GM10847 (cell line): Measurements from ENCODE around the gene OR10A4.
A peak's percentile ranks its signal among the peaks of the same experiment; 100 is the strongest.

Source experiments
- POLR2A ChIP-seq: IDR thresholded peaks from 2 replicates; pipeline ENCODE4 v1.6.1; 2011; ENCODE audit not compliant: insufficient read length; ENCODE audit errors: extremely low read depth

Gene OR10A4

DNA sequence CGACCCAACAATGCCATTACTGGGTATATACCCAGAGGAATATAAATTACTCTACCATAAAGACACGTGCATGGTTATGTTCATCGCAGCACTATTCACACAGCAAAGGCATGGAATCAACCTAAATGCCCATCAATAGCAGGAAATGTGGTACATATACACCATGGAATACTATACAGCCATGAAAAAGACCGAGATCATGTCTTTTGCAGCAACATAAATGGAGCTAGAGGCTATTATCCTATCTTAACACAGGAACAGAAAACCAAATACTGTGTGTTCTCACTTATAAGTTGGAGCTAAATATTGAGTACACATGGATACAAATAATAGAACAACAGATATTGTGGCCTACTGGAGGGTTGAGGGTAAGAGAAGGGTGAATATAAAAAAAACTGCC lies 12.4 kb downstream of the OR10A4 start:
- TF ChIP-seq POLR2A = no peak

DNA sequence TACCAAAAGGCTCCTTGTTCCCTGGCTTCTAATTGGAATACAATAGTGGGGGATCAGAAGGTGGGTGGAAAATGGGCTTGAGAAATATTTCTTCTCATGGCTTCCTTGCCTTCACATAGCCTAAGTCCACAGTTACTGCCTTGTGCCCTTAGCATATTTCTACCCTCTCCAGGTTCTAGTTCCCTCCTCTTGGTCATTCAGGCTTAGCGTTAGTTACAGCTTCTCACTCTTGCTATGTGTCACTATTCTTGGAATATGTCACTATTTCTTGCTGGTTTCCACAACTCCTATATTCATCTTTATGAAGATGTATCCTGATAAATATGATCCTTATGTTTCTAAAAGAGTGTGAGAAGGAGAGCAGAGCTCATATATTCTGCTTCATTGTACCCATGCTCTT lies 13.4 kb downstream of the OR10A4 start:
- TF ChIP-seq POLR2A = no peak

DNA sequence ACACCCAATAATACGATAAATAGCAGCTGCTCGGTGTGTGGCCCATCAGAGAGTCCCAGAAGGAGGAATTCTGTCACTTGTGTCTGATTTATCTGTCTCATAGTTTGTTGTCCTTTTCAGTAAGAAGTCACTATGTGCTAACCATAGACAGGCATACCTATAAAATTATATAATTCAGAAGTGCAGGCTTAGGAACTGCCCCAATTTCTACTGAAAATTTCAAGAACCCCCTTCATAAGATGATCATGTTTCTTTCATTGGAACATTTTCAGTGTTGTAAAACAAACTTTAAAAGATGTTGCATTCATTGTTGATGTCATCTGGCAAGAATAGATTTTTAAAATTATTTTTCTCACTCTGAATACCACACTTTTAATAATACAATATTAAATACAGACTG lies 16.0 kb downstream of the OR10A4 start, which contains the start of gene OR2D2:
OR2D2 (minus strand) TSS at position 101 of the 400 bp plus-strand sequence; CDS start at position 101, 0 bp downstream.
- TF ChIP-seq POLR2A = no peak

DNA sequence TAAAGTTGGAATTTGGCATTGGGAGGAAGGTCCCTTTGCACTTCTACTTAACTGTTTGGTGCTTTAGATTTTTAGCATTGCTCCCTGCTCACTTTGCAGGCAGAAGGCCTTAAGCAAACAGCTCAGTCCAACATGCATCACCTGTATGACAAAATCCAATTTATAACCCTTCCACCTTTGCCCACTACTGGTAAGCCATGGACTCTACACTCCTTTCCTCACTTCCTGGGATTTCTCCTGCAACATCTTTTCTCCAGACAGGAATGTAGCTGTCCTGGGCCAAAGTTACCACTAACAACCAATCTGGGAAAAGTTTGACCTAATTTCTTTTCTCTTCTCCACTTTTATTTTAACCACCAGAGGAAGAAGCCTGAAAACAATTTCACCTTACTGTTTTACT lies 17.7 kb downstream of the OR10A4 start:
- no peak for TF ChIP-seq POLR2A

DNA sequence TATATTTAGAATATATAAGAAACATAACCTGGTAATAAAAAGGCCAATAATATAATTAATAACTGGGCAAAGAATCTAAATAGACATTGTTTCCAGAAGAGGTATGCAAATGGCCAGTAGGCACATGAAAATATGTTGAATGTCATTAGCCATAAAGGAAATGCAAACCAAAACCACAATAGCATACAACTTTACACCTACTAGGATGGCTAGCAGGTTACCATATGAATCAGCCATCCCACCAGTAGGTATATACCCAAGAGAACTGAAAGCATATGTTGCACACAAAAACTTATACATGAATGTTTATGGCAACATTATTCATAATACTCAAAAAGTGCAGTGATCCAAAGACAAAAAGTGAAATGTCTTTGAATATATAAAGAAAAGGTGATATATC lies 18.6 kb downstream of the OR10A4 start:
- no peak for TF ChIP-seq POLR2A

DNA sequence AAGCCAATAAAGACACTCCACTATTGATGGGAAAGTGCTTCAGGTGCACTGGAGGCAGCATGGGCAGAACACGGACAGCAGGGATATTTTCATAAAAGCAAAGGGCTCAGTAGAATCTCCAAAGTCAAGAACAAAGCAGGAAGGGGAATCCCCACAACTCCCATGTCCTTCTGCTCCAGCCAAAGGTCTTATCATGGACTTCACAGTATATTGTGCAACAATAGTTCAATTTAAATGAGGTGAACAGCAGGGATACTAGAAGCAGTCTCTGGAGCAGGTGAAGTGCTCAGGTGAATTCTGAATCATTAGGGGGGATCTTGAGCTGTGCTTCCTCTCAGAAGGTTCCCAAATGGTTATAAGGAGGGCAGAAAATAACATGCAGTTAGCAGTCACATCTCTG lies 22.5 kb downstream of the OR10A4 start:
- no peak for TF ChIP-seq POLR2A

DNA sequence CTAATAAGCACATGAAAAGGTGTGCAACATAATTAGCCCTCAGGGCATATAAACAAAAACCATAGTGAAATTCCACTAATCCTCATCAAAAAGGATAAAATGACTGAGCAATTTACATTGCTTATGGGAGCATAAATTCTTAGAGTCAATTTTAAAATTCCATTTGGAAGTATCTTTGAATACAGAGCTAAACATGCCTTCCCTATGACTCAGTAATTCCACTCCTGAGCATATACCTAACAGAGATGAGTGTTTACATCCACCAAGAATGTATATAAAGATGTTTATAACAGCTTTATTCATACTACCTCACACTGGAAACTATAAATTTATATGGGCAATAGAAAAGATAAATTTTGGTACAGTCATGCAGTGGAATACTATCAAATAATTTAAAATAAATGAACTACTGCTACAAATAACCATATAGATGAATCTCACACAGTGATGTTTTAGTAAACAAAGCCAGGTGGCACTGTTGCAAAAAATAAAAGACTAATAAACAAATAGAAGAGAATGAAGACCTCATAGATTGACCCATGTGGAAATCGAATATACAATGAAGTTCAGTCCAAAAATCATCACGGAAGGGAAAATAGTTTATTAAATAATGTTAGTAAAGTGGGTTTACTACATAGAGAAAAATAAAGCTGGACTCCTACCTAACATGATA lies 24.0 kb downstream of the OR10A4 start:
- no peak for TF ChIP-seq POLR2A

DNA sequence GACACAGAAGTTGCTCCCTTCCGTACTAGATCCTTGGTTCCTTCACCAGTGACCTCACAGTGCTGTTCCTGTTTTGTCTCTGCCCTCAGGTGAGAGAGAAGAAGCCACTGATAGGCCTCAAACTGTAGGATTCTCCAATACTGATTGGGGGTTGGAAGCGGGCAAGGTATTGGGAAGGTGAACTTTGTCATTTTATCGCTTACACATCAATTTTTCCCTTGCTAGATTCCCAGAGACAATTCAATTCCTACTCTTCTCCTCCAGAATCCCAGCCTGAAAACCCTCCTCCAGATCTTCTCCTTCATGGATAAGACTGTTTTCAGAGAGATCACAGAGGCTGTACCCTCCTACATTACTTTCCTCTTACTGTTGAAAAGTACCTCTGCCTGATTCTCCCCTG lies 35.0 kb downstream of the OR10A4 start:
- TF ChIP-seq POLR2A = no peak

DNA sequence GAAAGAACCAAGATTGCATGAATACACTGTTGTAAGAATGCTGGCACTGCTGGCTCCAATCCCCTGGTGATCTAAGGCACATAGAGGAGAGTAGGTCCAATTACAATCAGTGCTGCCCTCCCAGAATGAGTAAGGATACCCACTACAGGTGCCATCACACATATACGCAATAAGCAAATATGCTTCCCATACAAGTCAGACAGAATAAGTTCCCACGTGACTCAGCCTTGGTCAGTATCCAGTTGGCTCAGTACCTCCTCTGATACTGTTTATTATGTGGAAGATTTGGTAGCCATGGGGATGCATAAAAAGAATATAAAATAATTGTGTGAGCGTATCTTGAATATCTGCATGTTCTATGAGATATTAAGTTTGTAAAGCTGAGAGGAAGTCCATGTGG lies 35.5 kb downstream of the OR10A4 start:
- TF ChIP-seq POLR2A = no peak

DNA sequence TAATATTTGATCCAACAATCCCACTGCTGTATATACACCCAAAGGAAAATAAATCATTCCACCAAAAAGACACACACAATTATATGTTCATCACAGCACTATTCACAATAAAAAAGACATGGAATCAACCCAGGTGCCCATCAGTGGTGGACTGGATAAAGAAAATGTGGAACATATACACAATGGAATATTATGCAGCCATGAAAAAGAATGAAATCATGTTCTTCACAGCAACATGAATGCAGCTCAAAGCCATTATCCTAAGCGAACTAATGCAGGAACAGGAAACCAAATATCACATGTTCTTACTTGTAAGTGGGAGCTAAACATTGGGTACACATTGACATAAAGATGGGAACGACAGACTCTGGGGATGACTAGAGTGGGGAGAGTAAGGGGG lies 43.3 kb downstream of the OR10A4 start:
- TF ChIP-seq POLR2A = no peak

DNA sequence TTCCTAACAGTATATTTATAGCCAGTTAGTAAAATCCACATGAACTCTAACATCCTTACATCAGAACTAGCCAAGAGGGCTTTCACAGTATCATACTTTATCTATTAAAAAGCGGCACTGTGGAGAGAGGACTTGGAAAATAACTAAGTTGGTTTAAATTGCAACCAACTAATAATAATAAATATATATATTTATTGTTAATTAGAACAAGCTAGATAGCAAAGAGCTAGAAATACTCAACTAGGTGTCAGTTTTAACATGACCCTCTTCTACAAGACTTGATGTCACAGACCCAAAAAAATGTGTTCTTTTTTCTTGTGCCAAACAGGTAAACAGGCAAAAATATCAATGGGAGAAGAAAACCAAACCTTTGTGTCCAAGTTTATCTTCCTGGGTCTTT lies 44.3 kb downstream of the OR10A4 start, which contains the start of gene OR2D3:
OR2D3 (plus strand) TSS at position 301 of the 400 bp plus-strand sequence; CDS start at position 301, 0 bp downstream.
- TF ChIP-seq POLR2A = no peak

DNA sequence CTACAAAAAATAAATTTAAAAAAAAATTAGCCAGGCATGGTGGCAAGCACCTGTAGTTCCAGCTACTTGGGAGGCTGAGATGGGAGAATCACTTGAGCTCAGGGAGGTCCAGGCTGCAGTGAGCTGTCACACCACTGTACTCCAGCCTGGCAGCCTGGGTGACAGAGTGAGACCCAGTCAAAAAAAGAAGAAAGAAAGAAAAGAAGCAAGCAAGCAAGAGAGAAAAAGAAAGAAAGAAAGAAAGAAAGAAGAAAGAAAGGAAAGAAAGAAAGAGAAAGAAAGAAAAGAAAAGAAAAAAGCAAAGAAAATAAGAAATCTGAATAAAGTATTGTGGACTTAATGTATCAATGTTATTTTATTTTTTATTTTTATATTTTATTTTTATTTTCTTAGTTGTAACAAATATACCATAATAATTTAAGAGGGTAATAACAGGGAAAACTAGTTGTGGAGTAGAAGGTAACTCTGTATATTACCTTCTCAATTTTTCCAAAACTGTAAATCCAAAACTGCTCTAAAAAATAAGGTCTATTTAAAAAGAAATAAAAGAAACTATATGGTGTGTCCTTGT lies 48.7 kb downstream of the OR10A4 start:
- no peak for TF ChIP-seq POLR2A

DNA sequence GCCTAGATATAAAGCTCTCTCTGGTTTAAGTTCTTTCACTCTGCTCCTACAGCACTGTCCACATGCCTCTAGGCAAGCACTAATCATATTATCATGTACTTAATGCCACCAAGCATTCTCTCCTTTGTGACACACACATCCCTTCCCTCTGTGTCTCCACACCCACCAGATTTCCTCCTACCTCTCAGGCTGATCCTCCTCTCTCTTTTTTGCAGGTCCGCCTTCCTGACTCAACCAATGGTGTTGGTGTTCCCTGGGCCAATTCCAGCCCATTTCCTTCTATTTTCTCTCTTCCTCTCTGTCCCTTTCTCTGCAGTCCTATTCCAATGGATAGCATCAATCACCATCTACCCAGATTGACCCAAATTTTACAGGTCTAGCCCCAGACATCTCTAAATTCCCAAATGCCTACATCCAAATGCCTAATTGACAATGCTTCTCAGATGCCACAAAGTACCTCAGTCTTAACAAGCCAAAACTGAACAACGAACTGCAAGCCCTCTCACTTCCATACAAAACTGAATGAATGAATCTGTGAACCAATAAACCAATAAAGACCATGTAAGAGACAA lies 49.3 kb downstream of the OR10A4 start:
- TF ChIP-seq POLR2A = no peak

DNA sequence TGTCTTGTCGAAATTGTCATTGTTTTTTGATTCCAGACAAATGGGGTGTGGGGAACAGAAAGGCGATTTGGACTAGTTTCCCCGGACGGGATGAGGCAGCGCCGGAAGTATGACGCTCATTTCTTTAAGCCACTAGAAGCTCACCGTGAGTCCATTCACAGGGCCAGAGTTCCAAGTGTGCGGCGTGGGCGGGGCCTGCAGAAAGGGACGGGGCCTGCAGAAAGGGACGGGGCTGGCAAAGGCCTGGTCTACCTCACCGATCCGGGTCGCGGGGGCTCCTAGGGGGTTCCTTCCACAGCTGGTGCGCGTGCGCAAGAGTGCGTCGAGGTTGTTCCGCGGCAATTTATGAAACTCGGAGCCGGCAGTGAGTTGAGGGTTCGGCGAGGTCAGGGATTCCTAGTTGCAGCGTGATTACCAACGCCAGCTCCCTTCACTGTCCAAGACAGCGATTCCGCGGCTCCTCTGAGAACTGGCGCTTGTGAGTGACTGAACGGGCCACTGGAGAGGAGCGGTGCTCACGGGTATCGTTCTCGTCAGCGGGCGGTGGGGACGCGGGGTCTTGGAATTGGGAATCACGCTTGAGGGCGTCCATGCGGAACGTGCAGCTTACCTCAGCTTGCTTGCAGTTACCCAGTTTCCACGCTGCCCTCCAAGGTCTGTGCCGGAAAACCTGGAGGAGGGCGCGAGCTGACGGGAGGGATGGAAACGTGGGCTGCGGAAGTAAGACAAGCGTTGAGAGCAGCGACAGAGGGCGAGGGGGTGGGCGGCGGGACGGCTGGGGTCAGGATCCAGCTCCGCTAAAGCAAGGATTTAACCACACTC lies 50.0 kb downstream of the OR10A4 start, which contains the start of gene ZNF215:
ZNF215 (plus strand) TSS at position 219 of the 822 bp plus-strand sequence. CDS start 5,847 bp downstream, outside the sequence.
- TF ChIP-seq POLR2A = peak; percentile 23

DNA sequence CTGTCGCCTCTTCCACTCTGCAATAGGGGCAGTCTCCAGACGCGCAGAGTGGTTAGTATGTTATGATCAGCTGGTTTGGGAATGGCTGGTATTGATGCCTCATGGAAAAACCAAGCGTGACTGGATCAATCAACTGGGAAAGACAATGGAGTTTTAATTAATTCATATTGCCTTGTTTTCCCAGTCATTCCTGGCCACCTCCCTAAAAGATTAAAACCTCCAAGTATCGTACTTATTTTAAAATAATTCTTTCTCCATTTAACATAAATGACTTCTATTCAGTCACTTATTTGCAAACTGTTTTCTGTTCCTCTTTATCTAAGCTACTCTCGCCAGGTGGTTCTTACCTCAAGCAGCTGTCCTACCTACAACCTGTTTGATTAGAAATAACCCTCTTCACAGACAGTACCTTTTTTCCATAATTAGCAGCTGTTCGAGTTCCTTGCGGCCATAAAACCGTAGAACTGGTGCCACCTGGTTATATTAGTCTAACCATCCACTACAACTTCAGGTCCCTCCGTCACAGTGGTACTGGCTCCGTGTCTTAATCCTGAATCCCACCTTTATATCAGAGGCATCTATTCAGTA lies 50.7 kb downstream of the OR10A4 start:
- TF ChIP-seq POLR2A = no peak
